Liver (tissue), 9 donors: Measurements from ENCODE around the gene BTBD19. TPM values are rescaled to one million over a fixed set of nuclear protein-coding genes. Genes with fewer than 3 reads are reported as not detected.
A peak's percentile ranks its signal among the peaks of the same experiment; 100 is the strongest.

ENCODE experiments used
- DNase-seq: peaks from one replicate; pipeline ENCODE4 v3.0.0-alpha.2; 2017; ENCODE audit warnings: low spot score
- H3K27ac ChIP-seq, 2 donors: one replicate each; pipeline ENCODE4 v1.7.0; 2013; ENCODE audit warnings: inconsistent platforms in 2 of 2, low read length in 2 of 2, control low read depth in 1 of 2, low read depth in 1 of 2, mild to moderate bottlenecking in 1 of 2
- H3K27me3 ChIP-seq, 4 donors: one replicate each; pipeline versions ENCODE4 v1.6.1 to v1.7.0; 2013; ENCODE audit warnings: low read length in 3 of 4, inconsistent platforms in 1 of 4, mild to moderate bottlenecking in 1 of 4, moderate library complexity in 1 of 4; ENCODE audit not compliant: control insufficient read depth in 4 of 4, insufficient read depth in 4 of 4
- H3K36me3 ChIP-seq, 4 donors: one replicate each; pipeline versions ENCODE4 v1.6.1 to v1.7.0; 2013; ENCODE audit warnings: low read length in 3 of 4, mild to moderate bottlenecking in 3 of 4, low read depth in 1 of 4, moderate library complexity in 1 of 4; ENCODE audit not compliant: control insufficient read depth in 4 of 4, insufficient read depth in 3 of 4
- H3K4me1 ChIP-seq, 4 donors: one replicate each; pipeline versions ENCODE4 v1.6.1 to v1.7.0; 2013; ENCODE audit warnings: low read length in 3 of 4, mild to moderate bottlenecking in 3 of 4, moderate library complexity in 1 of 4; ENCODE audit not compliant: control insufficient read depth in 4 of 4, insufficient read depth in 4 of 4
- H3K4me3 ChIP-seq, 3 donors: one replicate each; pipeline versions ENCODE4 v1.6.1 to v1.7.0; 2013; ENCODE audit warnings: low read length in 3 of 3, control low read depth in 1 of 3, low read depth in 1 of 3, mild to moderate bottlenecking in 1 of 3
- H3K9ac ChIP-seq, 2 donors: one replicate each; pipeline ENCODE4 v1.7.0; 2013; ENCODE audit warnings: low read length in 2 of 2, mild to moderate bottlenecking in 2 of 2, moderate library complexity in 2 of 2, control low read depth in 1 of 2, low read depth in 1 of 2
- H3K9me3 ChIP-seq, 4 donors: one replicate each; pipeline versions ENCODE4 v1.6.1 to v1.7.0; 2013; ENCODE audit warnings: low read length in 3 of 4; ENCODE audit not compliant: control insufficient read depth in 4 of 4
- ATF3 ChIP-seq: IDR thresholded peaks from 2 replicates; pipeline ENCODE4 v1.6.1; 2016; ENCODE audit warnings: antibody characterized with exemption
- CTCF ChIP-seq: fragments of 150-350 bp; IDR thresholded peaks from 2 replicates; pipeline ENCODE4 v1.5.1; 2017; ENCODE audit warnings: improper control_type of control experiment, low read depth, low read length; ENCODE audit not compliant: missing input control
- EGR1 ChIP-seq, 2 donors: IDR thresholded peaks; 2 replicates each; pipeline ENCODE4 v1.6.1; 2016 to 2018; ENCODE audit warnings: antibody characterized with exemption in 2 of 2, low read depth in 2 of 2
- GABPA ChIP-seq, 2 donors: IDR thresholded peaks in 1 of 2; conservative IDR thresholded peaks in 1 of 2; 2 replicates each; pipeline ENCODE4 v1.6.1; 2016; ENCODE audit warnings: antibody characterized with exemption in 2 of 2, mild to moderate bottlenecking in 1 of 2, moderate library complexity in 1 of 2
- HNF4A ChIP-seq, 2 donors: conservative IDR thresholded peaks; 2 replicates each; pipeline ENCODE4 v1.6.1; 2016; ENCODE audit warnings: antibody characterized with exemption in 2 of 2, mild to moderate bottlenecking in 2 of 2
- MAX ChIP-seq: IDR thresholded peaks from 2 replicates; pipeline ENCODE4 v1.6.1; 2016; ENCODE audit warnings: antibody characterized with exemption
- RAD21 ChIP-seq, 2 donors: IDR thresholded peaks; 2 replicates each; pipeline ENCODE4 v1.6.1; 2016; ENCODE audit warnings: antibody characterized with exemption in 2 of 2, mild to moderate bottlenecking in 2 of 2
- REST ChIP-seq: IDR thresholded peaks from 2 replicates; pipeline ENCODE4 v1.6.1; 2016; ENCODE audit warnings: antibody characterized with exemption, mild to moderate bottlenecking
- RXRA ChIP-seq, 2 donors: IDR thresholded peaks; 2 replicates each; pipeline ENCODE4 v1.6.1; 2017 to 2018; ENCODE audit warnings: antibody characterized with exemption in 2 of 2, mild to moderate bottlenecking in 1 of 2
- SP1 ChIP-seq: IDR thresholded peaks from 2 replicates; pipeline ENCODE4 v1.6.1; 2018; ENCODE audit warnings: antibody characterized with exemption, mild to moderate bottlenecking
- TAF1 ChIP-seq: conservative IDR thresholded peaks from 2 replicates; pipeline ENCODE4 v1.6.1; 2016; ENCODE audit warnings: antibody characterized with exemption, mild to moderate bottlenecking
- YY1 ChIP-seq: IDR thresholded peaks from 2 replicates; pipeline ENCODE4 v1.6.1; 2016; ENCODE audit warnings: antibody characterized with exemption, mild to moderate bottlenecking
- ZBTB33 ChIP-seq: IDR thresholded peaks from 2 replicates; pipeline ENCODE4 v1.6.1; 2016; ENCODE audit warnings: antibody characterized with exemption
- WGBS: extraction: QIAGEN DNeasy Blood & Tissue Kit; methylation state at CpG from one replicate; pipeline ENCODE4 v1.1.7; 2013; 5-methylcytosine and 5-hydroxymethylcytosine counted together
- polyA plus RNA-seq, 2 donors: library from polyadenylated mRNA; stranded (reverse) in 1 of 2; unstranded in 1 of 2; fragments of 200-250 nt in 1 of 2; fragments of >200 nt in 1 of 2; fragmentation: Nextera tagmentation in 1 of 2; extraction: Ambion mirVana in 1 of 2; gene quantifications; one replicate each; pipeline versions ENCODE4 v1.2.1 to v1.2.3, GENCODE V29; 2013 to 2015
- total RNA-seq, 2 donors: library from RNA; depleted of rRNA; stranded (reverse); fragments of >200 nt; gene quantifications; one replicate each; pipeline ENCODE4 v1.2.3, GENCODE V29; 2014
- donor health status: healthy.
- donor health status: healthy.
- donor health status: healthy.
- donor health status: healthy.
- donor health status: healthy.

Gene BTBD19
- total and polyA plus RNA-seq, 4 donors = 1.3 to 3.1 (median 2.6) TPM

- TF ChIP-seq HNF4A (conservative IDR thresholded peaks at IDR 0.05) = no peak
- TF ChIP-seq REST = no peak
- TF ChIP-seq CTCF = no peak
- TF ChIP-seq RXRA (IDR thresholded peaks at IDR 0.05) = no peak
- TF ChIP-seq ZBTB33 = no peak
- TF ChIP-seq RAD21 (IDR thresholded peaks at IDR 0.05) = no peak
- no peak for TF ChIP-seq ATF3
- no peak for TF ChIP-seq SP1
- no peak for TF ChIP-seq TAF1
- no peak for TF ChIP-seq GABPA (IDR thresholded peaks at IDR 0.05 in 1 of 2, conservative IDR thresholded peaks at IDR 0.05 in 1 of 2)
- no peak for TF ChIP-seq MAX
- no peak for TF ChIP-seq YY1
- TF ChIP-seq EGR1 (IDR thresholded peaks at IDR 0.05; ENCODE audit: low read depth in 2 of 2) = no peak
- Histone ChIP-seq H3K27ac (peak overlapping the region in 1 of 2 donors; percentile 99), H3K9me3 (no peaks in the 10 kb centered on the region), H3K4me1 (peaks cover 0 to 17% (median 8%) of the 10 kb centered on the region in 4 donors), H3K36me3 (peaks cover 5 to 29% (median 18%) of the 10 kb centered on the region in 4 donors), H3K4me3 (peak overlapping the region; percentile 75 to 97 (median 96)), H3K27me3 (no peaks in the 10 kb centered on the region), H3K9ac (peak overlapping the region in 1 of 2 donors; percentile 96)
- WGBS = 61% methylated on average over 12 of the region's 12 CpGs
- DNase-seq = no peak
Observed at GRCh38 chr1:44776730-44777068, 31.6 kb upstream of the BTBD19 start.

GRCh38 chr1:44777547-44777946 lies 30.8 kb upstream of the BTBD19 start:
- no peak overlapping the region for H3K27ac ChIP-seq
- 88% methylated on average over 14 of the region's 14 CpGs for WGBS
- H3K4me1 ChIP-seq = peaks cover 0 to 17% (median 8%) of the 10 kb centered on the region in 4 donors
- no peaks in the 10 kb centered on the region for H3K27me3 ChIP-seq
- H3K9me3 ChIP-seq = no peaks in the 10 kb centered on the region
- TF ChIP-seq MAX = no peak
- H3K4me3 ChIP-seq = no peak overlapping the region
- H3K9ac ChIP-seq = no peak overlapping the region
- DNase-seq = no peak
- H3K36me3 ChIP-seq = peaks cover 5 to 29% (median 18%) of the 10 kb centered on the region in 4 donors
